Kidney glomerular epithelial cell (primary cell): ENCODE measurements around the gene EID2.

ENCODE experiments used
- DNase-seq: peaks from one replicate; lab custom pipeline; 2025; lab: John Stamatoyannopoulos, UW

Gene EID2

GRCh38 chr19:39533791-39534190 is 6.2 kb downstream of the EID2 start:
- no peak for DNase-seq

- no peak for DNase-seq
Observed at GRCh38 chr19:39533003-39533512, 6.9 kb downstream of the EID2 start.

- peak; percentile 93 for DNase-seq
Observed at GRCh38 chr19:39532233-39533002, 7.5 kb downstream of the EID2 start, which contains the start of gene EID2B. Gene EID2B, minus strand, starts transcription at chr19:39532852. Its CDS starts 50 bp downstream, at chr19:39532802.

GRCh38 chr19:39531834-39532232 is 8.1 kb downstream of the EID2 start:
- DNase-seq = no peak

GRCh38 chr19:39525205-39525604 is 14.8 kb downstream of the EID2 start:
- DNase-seq = no peak

- no peak for DNase-seq
Observed at GRCh38 chr19:39524495-39524894, 15.5 kb downstream of the EID2 start.

GRCh38 chr19:39520541-39521484 is 19.1 kb downstream of the EID2 start:
- no peak for DNase-seq

GRCh38 chr19:39518975-39519374 is 21.0 kb downstream of the EID2 start:
- DNase-seq = no peak

- DNase-seq = no peak
Observed at GRCh38 chr19:39518458-39518857, 21.5 kb downstream of the EID2 start.

- no peak for DNase-seq
Observed at GRCh38 chr19:39517432-39517831, 22.5 kb downstream of the EID2 start.

GRCh38 chr19:39516270-39516669 is 23.7 kb downstream of the EID2 start:
- no peak for DNase-seq

GRCh38 chr19:39515551-39516191 is 24.3 kb downstream of the EID2 start:
- no peak for DNase-seq

- DNase-seq = no peak
Observed at GRCh38 chr19:39514840-39515550, 25.0 kb downstream of the EID2 start, which contains the start of gene SELENOV. Gene SELENOV, plus strand, starts transcription at chr19:39515139. Its CDS starts 74 bp downstream, at chr19:39515213.

GRCh38 chr19:39512988-39513387 is 27.0 kb downstream of the EID2 start:
- no peak for DNase-seq

GRCh38 chr19:39509233-39509632 is 30.7 kb downstream of the EID2 start:
- DNase-seq = no peak

- no peak for DNase-seq
Observed at GRCh38 chr19:39508629-39509028, 31.3 kb downstream of the EID2 start.

GRCh38 chr19:39507715-39508364 is 32.1 kb downstream of the EID2 start:
- no peak for DNase-seq

GRCh38 chr19:39506944-39507714 is 32.8 kb downstream of the EID2 start:
- peak; percentile 35 for DNase-seq

- no peak for DNase-seq
Observed at GRCh38 chr19:39506598-39506943, 33.4 kb downstream of the EID2 start.
